H1 (cell line): Measurements from ENCODE around the gene TYW1B.

Experiments used
- CBX5 ChIP-seq: fragments of 300-800, 300-1000 bp; sonication (generic); IDR thresholded peaks from 2 replicates; pipeline ENCODE4 v1.7.1; 2016; ENCODE audit warnings: antibody characterized with exemption, low read length, low read depth
- POLR2A ChIP-seq, 2 experiments: IDR thresholded peaks; 1 replicate in 1 of 2; 2 replicates in 1 of 2; pipeline ENCODE4 v1.6.1; 2011; ENCODE audit warnings: low read depth in 2 of 2, low read length in 2 of 2, mild to moderate bottlenecking in 2 of 2; ENCODE audit errors: control extremely low read depth in 1 of 2
- POLR2AphosphoS5 ChIP-seq: IDR thresholded peaks from 2 replicates; pipeline ENCODE4 v1.6.1; 2011; ENCODE audit warnings: low read depth, low read length
- RBBP5 ChIP-seq: IDR thresholded peaks from 2 replicates; pipeline ENCODE4 v1.7.1; 2012; ENCODE audit warnings: low read depth, mild to moderate bottlenecking, inconsistent platforms, low read length, moderate library complexity, borderline replicate concordance
- SP1 ChIP-seq: IDR thresholded peaks from 2 replicates; pipeline ENCODE4 v1.6.1; 2011; ENCODE audit warnings: low read depth, low read length
- SP2 ChIP-seq: IDR thresholded peaks from 2 replicates; pipeline ENCODE4 v1.6.1; 2012; ENCODE audit warnings: mild to moderate bottlenecking, low read length, inconsistent platforms
- SRF ChIP-seq: IDR thresholded peaks from 2 replicates; pipeline ENCODE4 v1.6.1; 2011; ENCODE audit warnings: mild to moderate bottlenecking, low read depth, low read length, moderate library complexity
- TAF1 ChIP-seq: IDR thresholded peaks from 2 replicates; pipeline ENCODE4 v1.6.1; 2011; ENCODE audit warnings: mild to moderate bottlenecking, low read depth, low read length
- TF ChIP-seq, protein P1 (sequence below): IDR thresholded peaks from 2 replicates; pipeline ENCODE4 v1.6.1; 2011; ENCODE audit warnings: low read length, improper control_type of control experiment
- TF ChIP-seq, protein P2 (sequence below), 3 experiments: IDR thresholded peaks; 1 replicate in 2 of 3; 2 replicates in 1 of 3; pipeline versions ENCODE4 v1.5.1 to v1.6.1; 2011; ENCODE audit warnings: low read length in 3 of 3, mild to moderate bottlenecking in 3 of 3, inconsistent platforms in 2 of 3, low read depth in 1 of 3, moderate library complexity in 1 of 3; ENCODE audit not compliant: insufficient read depth in 1 of 3; ENCODE audit errors: control extremely low read depth in 1 of 3
- TF ChIP-seq, protein P3 (sequence below): IDR thresholded peaks from 2 replicates; pipeline ENCODE4 v1.6.1; 2011; ENCODE audit warnings: low read depth, mild to moderate bottlenecking, low read length; ENCODE audit not compliant: insufficient read depth

DNA sequence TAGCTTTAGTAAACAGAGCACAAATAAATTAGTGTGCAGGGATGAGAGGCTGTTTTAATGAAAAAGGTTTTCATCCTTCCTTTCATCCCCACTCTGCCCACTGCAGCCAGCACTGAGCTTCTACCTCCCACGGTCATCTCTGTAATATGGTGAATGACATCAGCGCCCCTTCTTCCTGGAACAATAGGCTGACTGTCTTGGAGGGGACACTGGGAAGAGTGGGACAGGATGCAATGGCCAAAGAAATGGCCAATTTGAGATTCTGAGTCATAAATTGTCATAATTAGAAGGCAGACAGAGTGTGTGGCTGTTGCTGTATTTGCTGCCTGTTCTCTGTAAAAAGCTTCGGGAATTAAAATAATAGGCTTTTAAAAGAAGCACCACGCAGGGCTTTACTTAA, 289.1 kb downstream of the TYW1B start:
- TF ChIP-seq POLR2A (IDR thresholded peaks at IDR 0.05; ENCODE audit: control extremely low read depth in 1 of 2, low read depth in 2 of 2, low read length in 2 of 2) (no peak), SRF (no peak), SP2 (no peak), POLR2AphosphoS5 (no peak), RBBP5 (no peak), CBX5 (no peak), TAF1 (no peak), SP1 (no peak)
- TF ChIP-seq, protein P1, sequence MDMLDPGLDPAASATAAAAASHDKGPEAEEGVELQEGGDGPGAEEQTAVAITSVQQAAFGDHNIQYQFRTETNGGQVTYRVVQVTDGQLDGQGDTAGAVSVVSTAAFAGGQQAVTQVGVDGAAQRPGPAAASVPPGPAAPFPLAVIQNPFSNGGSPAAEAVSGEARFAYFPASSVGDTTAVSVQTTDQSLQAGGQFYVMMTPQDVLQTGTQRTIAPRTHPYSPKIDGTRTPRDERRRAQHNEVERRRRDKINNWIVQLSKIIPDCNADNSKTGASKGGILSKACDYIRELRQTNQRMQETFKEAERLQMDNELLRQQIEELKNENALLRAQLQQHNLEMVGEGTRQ, result no peak
- TF ChIP-seq, protein P2, sequence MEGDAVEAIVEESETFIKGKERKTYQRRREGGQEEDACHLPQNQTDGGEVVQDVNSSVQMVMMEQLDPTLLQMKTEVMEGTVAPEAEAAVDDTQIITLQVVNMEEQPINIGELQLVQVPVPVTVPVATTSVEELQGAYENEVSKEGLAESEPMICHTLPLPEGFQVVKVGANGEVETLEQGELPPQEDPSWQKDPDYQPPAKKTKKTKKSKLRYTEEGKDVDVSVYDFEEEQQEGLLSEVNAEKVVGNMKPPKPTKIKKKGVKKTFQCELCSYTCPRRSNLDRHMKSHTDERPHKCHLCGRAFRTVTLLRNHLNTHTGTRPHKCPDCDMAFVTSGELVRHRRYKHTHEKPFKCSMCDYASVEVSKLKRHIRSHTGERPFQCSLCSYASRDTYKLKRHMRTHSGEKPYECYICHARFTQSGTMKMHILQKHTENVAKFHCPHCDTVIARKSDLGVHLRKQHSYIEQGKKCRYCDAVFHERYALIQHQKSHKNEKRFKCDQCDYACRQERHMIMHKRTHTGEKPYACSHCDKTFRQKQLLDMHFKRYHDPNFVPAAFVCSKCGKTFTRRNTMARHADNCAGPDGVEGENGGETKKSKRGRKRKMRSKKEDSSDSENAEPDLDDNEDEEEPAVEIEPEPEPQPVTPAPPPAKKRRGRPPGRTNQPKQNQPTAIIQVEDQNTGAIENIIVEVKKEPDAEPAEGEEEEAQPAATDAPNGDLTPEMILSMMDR (IDR thresholded peaks at IDR 0.05; ENCODE audit: control extremely low read depth in 1 of 3, insufficient read depth in 1 of 3, low read depth in 1 of 3, low read length in 3 of 3), result no peak
- TF ChIP-seq, protein P3, sequence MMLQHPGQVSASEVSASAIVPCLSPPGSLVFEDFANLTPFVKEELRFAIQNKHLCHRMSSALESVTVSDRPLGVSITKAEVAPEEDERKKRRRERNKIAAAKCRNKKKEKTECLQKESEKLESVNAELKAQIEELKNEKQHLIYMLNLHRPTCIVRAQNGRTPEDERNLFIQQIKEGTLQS, result no peak
